Erythroblast (primary cell): ENCODE results near the gene OR2K2.
"Not testable (repeated sequence)": the region's sequence is repeated elsewhere in the genome, so short reads cannot be mapped to it uniquely, and the experiment has no call there.

Source experiments
- DNase-seq, 2 experiments: peaks; one replicate each; lab custom pipeline; 2025; lab: John Stamatoyannopoulos, UW
- GATA1 ChIP-seq: IDR thresholded peaks from 2 replicates; pipeline ENCODE4 v1.6.1; 2011; ENCODE audit warnings: low read depth, mild to moderate bottlenecking, control low read depth, low read length, moderate library complexity
- POLR2A ChIP-seq: IDR thresholded peaks from 2 replicates; pipeline ENCODE4 v1.6.1; 2011; ENCODE audit warnings: mild to moderate bottlenecking, low read length

Gene OR2K2

GRCh38 chr9:111330124-111330523, at the start of gene OR2K2:
TSS of gene OR2K2 (minus strand) at chr9:111330224. CDS start at chr9:111328433, 1,791 bp downstream.
- DNase-seq: no peak
- TF ChIP-seq POLR2A: no peak
- TF ChIP-seq GATA1: no peak

- DNase-seq: no peak
- no peak for TF ChIP-seq GATA1
- no peak for TF ChIP-seq POLR2A
Measured at GRCh38 chr9:111375817-111376564, 46.0 kb upstream of the OR2K2 start.

GRCh38 chr9:111375062-111375461, 45.0 kb upstream of the OR2K2 start:
- no peak for DNase-seq
- TF ChIP-seq POLR2A (no peak), GATA1 (no peak)

DNA sequence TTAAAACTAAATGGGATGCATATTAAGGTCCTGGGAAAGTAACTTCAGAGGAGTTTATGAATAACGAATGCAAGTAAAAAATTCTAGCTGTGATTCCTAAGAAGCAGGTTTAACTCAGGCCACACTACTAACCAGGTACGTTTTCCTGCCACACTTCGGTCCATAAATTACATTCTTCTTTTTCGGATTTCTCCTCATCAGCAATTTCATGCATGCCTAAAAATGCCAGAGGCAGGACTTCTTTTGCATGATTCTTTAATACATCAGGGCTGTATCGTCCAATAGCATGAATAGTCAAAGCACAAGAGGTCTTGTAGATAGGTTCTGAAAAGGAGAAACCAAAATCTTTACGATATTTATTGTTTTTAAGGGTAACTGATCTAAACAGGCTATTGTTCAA, 42.3 kb upstream of the OR2K2 start:
- no peak for DNase-seq
- TF ChIP-seq POLR2A (no peak), GATA1 (no peak)

- DNase-seq: no peak
- TF ChIP-seq POLR2A: no peak
- no peak for TF ChIP-seq GATA1
Measured at GRCh38 chr9:111366978-111367377, 37.0 kb upstream of the OR2K2 start.

DNA sequence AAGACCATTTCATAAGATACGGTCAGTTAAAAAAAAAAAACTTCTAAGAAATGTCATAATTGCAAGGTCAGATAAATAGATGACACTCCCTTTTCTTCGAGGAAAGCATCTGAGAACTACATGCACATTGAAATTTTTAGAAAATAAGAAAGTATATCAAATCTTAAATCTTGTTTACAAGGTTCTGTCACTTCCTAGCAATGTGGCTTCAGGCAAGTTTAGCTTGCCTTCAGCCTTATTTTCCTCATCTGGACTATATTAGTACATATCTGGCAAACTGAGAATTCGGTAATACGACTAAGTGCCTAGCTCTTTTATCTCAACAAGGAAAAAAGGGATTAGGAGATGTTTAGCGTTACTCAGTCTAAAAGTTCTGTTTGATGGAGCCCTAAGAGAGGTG, 32.5 kb upstream of the OR2K2 start:
- TF ChIP-seq GATA1 (no peak), POLR2A (no peak)
- peak in 1 of 2 experiments; percentile 53 for DNase-seq

DNA sequence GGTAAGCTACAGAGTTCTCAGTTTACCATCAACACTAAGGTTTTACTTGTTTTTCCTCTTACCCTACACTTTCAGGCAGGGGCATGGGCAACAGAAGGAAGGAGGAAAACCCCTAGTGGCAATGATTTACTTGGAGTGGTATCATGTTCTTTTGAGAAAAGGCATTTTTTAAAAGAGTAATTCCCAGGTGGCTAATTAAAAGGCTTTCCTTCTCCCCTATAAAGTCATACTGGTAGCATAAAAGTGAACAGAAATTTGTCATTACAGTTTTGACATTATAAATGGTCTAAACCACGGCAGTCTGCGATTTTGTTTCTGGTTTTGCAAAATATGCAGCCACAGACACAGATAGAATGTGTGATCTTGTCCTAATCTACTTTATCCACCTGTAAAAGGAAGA, 30.9 kb upstream of the OR2K2 start:
- TF ChIP-seq POLR2A (no peak), GATA1 (no peak)

DNA sequence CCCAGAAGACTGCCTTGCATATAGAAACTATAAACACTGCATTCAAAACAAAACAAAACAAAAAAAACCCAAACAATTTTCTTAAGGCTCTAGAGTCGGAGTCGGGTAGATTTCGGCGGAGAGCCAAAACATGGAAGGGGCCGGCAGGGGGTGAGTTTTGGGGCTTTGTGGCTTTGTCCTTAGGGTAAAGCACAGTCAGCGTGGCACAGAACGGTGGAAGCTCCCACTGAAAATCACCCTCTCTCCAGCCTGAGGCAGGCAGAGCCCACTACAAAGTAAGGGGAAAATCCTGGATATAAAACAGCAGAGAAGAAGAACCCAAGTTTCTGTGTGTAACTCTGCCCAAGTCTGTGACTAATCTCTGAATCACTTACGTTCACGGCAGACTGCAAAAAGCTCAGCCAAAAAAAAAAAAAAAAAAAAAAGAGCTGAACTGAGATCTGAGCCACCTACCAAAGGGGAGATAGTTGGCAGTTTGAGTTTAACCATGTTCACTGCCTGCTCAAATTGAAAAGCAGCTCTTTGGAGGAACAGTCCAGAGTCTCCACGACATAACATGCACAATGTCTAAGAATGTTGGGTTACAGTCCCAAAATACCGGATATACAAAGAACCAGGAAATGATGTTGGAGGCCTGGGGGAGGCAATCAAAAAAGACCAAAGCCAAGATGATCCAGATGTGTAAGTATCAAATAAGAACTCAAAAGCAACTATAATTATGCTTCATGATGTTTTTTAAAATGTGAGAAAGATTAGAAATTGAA, 26.6 kb upstream of the OR2K2 start:
- no peak for DNase-seq
- TF ChIP-seq GATA1 (no peak), POLR2A (no peak)

More for the DNA sequence above, 30.9 kb upstream of the OR2K2 start:
- no peak for DNase-seq

DNA sequence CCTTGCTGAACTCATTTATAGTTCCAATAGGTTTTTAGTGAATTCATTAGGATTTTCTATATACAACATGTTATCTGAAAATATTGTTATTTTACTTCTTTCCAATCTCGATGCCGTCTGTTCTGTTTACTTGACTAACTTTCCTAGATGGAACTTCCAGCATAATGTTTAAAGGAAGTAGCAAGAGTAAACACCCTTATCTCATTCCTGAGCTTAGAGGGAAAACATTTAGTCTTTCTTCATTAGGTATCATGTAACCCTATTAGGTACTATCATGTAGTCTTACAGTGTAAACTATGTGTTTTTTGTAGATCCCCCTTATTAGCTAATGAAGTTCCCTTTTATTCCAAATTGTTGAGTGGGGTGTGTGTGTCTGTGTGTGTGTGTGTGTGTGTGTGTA, 22.5 kb upstream of the OR2K2 start:
- DNase-seq: no peak
- TF ChIP-seq POLR2A (no peak), GATA1 (no peak)

DNA sequence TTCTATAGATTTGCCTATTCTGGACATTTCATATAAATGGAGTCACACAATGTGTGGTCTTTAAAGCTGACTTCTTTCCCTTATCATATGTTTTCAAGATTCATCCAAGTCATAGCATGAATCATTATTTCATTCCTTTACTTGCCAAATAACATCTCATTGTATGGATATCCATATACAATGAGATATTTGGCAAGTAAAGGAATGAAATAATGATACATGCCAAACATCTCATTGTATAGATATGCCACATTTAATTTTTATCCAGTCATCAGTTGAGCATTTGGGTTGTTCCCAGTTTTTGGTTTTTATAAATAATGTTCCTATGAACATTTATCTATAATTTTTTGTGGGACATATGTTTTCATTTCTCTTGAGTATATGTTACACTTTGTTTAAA, 20.5 kb upstream of the OR2K2 start:
- TF ChIP-seq POLR2A (no peak), GATA1 (no peak)
- DNase-seq: no peak

DNA sequence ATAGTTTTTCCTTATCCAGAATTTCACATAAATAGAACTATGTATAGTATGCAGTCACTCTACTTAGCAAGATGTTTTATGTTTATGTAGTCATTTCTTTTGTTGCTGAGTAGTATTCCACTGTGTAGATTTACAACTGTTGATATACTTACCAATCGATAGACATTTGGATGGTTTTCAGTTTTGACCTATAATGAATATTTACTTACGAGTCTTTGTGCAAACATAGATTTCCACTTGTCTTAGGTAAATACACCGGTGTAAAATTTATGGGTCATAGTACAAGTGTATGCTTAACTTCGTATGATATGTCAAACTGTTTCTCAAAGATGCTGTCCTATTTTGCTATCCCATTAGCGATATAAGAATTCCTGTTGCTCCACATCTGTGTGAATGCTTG, 19.7 kb upstream of the OR2K2 start:
- no peak for DNase-seq
- TF ChIP-seq GATA1: no peak
- no peak for TF ChIP-seq POLR2A

- DNase-seq: no peak
- TF ChIP-seq POLR2A (no peak), GATA1 (no peak)
Measured at GRCh38 chr9:111348821-111349271, 18.8 kb upstream of the OR2K2 start.

DNA sequence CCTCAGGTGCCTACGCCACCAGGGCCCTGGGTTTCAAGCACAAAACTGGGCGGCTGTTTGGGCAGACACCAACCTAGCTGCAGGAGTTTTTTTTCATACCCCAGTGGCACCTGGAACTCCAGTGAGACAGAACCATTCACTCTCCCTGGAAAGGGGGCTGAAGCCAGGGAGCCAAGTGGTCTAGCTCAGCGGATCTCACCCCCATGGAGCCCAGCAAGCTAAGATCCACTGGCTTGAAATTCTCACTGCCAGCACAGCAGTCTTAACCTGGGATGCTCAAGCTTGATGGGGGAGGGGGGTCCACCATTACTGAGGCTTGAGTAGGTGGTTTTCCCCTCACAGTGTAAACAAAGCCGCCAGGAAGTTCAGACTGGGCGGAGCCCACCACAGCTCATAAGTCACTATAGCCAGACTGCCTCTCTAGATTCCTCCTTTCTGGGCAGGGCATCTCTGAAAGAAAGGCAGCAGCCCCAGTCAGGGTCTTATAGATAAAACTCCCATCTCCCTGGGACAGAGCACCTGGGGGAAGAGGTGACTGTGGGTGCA, 4.4 kb upstream of the OR2K2 start:
- DNase-seq: not testable (repeated sequence)

DNA sequence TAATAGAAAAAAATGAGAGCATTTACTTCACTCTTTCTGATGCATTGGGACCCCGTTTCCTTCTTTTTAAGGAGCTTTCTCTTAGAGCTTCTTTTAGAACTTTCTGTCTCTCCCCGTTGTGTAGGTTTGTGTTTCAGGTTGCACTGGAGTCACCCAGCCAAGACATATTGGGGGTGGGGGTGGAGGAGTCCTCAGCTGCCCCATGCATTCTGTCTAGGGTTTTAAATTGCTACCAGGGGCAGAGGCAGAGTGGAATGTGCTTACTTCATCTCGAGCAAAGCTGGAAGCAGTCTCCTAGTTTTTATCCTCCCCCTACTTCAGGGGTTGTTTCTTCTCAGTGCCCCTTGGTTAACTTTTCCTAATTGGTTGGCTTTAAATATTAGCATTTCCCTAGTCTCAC, 9.4 kb downstream of the OR2K2 start:
- no peak for DNase-seq
- TF ChIP-seq POLR2A (no peak), GATA1 (no peak)

DNA sequence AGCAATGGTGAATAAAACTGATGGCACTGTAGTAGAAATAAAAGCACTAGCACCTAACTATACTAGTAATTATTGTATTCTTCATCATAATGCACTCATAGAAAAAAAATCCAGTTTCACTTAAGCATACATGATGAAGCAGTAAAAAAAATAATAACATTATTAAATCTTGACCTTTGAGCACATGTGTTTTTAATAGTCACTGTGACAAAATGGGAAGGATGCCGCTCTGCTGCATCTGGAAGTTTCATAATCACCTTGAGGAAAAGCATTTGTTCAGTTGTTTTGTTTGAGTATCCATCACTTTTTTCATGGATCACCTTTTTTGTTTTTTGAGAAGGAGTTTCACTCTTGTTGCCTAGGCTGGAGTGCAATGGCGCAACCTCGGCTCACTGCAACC, 13.2 kb downstream of the OR2K2 start:
- TF ChIP-seq GATA1 (no peak), POLR2A (no peak)
- no peak for DNase-seq
